Cortex of kidney (tissue), 1 donor: ENCODE data around the gene ONECUT3.
"Not testable (repeated sequence)": the region's sequence is repeated elsewhere in the genome, so short reads cannot be mapped to it uniquely, and the experiment has no call there.

Source experiments
- DNase-seq: peaks from one replicate; lab custom pipeline; 2025; lab: John Stamatoyannopoulos, UW

Gene ONECUT3

DNA sequence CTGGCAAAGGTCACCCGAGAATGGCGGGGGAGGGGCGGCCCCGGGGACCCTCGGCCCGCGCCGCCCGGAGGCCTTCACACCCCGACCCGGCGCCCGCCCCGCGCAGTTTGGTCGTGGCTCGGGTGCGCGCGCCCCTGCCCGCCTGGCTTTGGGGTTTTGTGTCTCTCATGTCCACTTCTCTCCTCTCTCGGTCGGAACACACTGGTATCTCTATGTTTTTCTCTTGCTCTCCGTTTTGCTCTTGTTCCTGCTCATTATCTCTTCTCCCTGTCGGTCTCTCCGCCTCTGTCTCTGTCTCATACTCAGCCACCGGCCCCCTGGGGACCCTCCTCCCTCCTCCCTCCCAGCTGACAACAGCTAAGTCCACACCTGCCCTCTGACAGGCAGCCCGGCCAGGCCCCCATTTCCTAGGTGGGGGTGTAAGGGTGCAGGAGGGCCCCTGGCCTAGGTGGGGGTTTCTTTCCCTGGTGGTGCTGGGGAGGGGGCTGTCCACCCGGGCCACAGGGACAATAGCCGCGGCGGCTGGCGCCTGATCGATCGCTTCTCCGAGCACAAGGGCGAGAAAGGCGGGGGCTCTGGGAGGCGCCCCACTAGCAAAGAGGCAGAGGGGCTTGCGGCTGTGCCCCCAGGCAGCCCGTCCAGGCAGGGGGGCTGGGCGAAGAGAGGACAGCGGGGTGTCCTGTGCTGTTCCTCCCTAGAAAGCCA is 2.3 kb downstream of the ONECUT3 start:
- no peak for DNase-seq

- DNase-seq, result no peak
Measured at GRCh38 chr19:1756264-1756663, 3.0 kb downstream of the ONECUT3 start.

DNA sequence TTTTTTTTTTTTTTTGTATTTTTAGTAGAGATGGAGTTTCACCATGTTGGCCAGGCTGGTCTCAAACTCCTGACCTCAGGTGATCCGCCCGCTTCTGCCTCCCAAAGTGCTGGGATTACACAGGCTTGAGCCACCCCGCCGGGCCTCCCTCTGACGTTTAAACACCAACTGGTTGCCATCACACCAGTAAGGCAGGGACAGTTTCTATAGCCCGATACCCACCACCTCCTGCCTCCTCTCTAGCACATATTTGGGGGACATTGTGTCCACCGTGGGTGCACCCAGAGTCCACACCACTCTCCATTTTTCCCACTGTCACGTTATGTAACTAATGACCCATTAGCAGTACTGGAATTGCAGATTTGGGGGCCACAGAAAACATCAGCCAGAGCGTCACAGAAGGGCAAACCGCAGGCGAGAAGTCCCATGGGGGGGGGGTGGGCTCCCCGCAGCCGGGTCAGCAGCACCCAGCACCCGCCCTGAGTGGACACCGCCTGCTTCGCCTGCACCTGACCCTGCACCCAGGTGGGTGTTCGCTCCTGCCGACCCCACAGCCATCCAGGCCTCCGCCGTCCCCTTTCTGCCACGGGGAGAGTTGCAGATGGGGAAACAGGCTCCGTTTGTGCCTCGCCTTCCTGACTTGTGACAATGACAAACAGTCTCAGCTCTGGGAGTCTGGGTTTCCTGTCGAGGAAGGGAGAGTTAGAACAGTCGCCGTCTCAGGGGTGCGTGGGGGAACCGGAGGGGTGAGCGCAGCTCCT is 3.6 kb downstream of the ONECUT3 start:
- no peak for DNase-seq

- DNase-seq, result no peak
Measured at GRCh38 chr19:1757468-1758230, 4.3 kb downstream of the ONECUT3 start.

DNA sequence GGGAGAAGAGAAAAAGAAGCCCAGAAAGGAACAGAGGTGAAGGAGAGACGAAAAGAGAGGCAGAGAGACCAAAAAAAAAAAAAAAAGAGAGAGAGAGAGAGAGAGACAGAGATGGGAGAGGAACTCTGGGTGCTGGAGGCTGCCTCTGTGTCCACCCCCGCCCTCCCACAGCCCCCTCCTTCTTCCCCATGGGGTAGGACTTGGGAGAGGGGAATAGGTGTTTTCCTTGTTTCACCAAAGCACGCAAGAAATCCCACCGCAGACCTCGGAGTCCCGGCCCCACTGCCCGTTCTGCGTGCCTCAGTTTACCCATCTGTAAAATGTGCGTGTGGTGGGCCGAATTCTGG is 4.9 kb downstream of the ONECUT3 start:
- DNase-seq, result no peak

- DNase-seq, result no peak
Measured at GRCh38 chr19:1758959-1759903, 5.9 kb downstream of the ONECUT3 start.

- no peak for DNase-seq
Measured at GRCh38 chr19:1760020-1760419, 6.7 kb downstream of the ONECUT3 start.

DNA sequence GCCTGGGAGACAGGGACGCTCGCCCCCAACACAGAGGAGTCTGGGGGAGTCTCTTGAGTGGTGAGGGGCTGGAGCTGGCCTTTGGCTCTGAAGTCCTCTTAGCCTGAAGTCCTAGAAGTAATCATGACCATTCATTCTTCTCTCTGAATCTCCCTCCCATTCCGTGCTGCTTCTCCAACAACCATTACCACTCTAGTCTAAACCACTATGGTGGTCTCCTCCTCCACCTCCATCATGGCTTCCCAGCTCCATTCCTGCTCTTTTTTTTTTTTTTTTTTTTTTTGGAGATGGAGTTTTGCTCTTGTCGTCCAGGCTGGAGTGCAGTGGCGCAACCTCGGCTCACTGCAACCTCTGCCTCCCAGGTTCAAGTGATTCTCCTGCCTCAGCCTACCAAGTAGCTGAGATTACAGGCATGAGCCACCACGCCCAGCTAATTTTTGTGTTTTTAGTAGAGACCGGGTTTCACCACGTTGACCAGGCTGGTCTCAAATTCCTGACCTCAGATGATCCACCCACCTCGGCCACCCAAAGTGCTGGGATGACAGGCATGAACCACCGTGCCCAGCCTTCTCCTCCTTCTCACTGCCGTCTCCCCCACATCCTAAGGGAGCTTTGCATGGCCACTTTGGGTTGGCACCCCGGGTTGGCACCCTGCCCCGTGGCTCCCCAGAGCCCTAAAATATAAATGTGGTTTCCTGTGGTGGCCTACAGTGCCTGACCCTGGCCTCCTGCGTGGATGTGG is 7.7 kb downstream of the ONECUT3 start:
- DNase-seq, result not testable (repeated sequence)

GRCh38 chr19:1761528-1762242 is 8.4 kb downstream of the ONECUT3 start:
- no peak for DNase-seq

- no peak for DNase-seq
Measured at GRCh38 chr19:1762243-1763117, 9.2 kb downstream of the ONECUT3 start.

- DNase-seq, result no peak
Measured at GRCh38 chr19:1763648-1764639, 10.6 kb downstream of the ONECUT3 start.

GRCh38 chr19:1764729-1765128 is 11.4 kb downstream of the ONECUT3 start:
- no peak for DNase-seq

- no peak for DNase-seq
Measured at GRCh38 chr19:1765232-1765903, 12.1 kb downstream of the ONECUT3 start.

DNA sequence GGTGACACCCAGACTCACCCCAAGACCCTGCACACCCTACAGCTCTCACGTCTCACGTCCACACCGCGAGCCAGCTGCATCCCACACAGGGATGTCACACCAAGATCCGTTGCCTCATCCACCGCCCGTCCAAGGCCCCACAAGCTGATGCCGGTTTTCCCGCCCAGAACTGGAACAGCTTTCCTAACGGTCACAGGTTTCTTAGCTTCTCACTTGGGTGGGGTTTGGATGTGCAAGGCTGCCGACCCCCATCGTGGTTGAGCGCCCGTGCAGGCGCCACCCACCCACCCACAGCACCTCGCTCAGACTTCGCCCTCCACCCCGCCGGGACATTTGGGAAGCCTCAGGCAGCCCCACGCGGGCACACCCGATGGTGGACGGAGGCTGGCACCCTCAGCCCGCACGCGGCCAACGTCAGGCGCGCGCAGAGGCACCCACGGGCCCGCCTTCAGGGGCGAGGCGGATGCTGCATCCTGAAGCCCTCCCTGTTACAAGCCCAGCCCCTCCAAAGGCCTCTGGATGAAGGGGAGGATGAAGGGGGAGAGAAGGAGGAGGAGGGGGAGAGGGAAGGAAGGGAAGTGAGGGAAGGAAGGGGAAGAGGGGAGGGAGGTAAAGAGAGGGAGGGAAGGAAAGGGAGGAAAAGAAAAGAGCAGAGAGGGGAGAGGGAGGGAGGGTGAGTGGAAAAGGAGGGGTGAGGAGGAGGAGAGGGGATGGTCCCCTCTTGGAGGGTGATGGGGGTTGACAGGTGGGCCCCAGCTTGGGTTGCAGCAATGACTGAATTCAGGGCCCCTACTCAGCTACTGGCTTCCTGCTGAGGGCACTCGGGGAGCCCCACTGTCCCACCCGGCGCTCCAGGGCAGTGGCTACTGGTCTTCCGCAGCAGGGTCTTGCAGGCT is 12.8 kb downstream of the ONECUT3 start:
- no peak for DNase-seq

DNA sequence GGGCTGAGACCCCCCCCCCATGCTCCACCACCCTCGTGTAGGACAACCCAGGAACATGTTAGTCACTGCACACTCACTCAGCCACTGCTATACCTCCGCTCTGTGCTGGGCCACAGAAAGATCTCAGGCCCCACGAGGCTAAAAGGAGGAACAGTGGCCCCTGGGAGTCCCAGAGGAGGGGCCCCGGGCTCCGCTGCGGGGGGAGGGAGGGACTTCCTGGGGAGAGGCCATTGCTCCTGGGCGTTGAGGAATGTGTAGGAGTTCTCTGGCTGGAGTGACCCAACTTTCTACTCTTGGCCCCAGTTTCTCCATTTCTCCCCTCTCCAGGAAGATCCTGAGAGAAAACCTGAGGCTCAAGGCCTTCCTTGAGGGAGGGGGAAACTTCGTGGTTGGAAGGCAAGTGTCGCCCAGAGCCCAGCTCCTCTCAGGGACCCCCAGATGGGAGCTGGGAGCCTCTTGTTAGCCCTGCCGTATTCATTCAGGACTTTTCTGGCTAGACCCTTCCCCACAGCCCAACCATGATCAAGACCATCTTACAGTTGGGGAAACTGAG is 13.6 kb downstream of the ONECUT3 start:
- DNase-seq, result no peak

GRCh38 chr19:1767464-1767933 is 14.2 kb downstream of the ONECUT3 start:
- no peak for DNase-seq
